ENCODE measurements around the gene GMDS. TPM values are rescaled to one million over a fixed set of nuclear protein-coding genes. Genes with fewer than 3 reads are reported as not detected.

The GMDS gene
- total and polyA plus RNA-seq, 11 donors, result 4.5 to 10.7 (median 7.0) TPM

- TF ChIP-seq POLR2A (IDR thresholded peaks at IDR 0.05) (no peak), CTCF (IDR thresholded peaks at IDR 0.05) (no peak)
- Histone ChIP-seq H3K4me1 (no peaks in the 10 kb centered on the region), H3K36me3 (no peaks in the 10 kb centered on the region), H3K27ac (no peak overlapping the region), H3K4me3 (no peak overlapping the region), H3K27me3 (no peaks in the 10 kb centered on the region), H3K9me3 (peaks cover 0 to 1% (median 0%) of the 10 kb centered on the region in 12 donors)
- ATAC-seq (no peak), DNase-seq (no peak)
- WGBS, 4 donors, result 94 to 96% (median 95%) methylated on average over 6 of the region's 6 CpGs
- intact Hi-C loops (cut with DNase I), result no loop called here
These were observed 254.0 kb downstream of the GMDS start for GRCh38 chr6:1991332-1991878.

- no peaks in the 10 kb centered on the region for H3K27me3 ChIP-seq
- DNase-seq (no peak), ATAC-seq (no peak)
- H3K27ac ChIP-seq, result no peak overlapping the region
- H3K36me3 ChIP-seq, result no peaks in the 10 kb centered on the region
- 83 to 94% (median 86%) methylated on average over 3 of the region's 3 CpGs for WGBS, 4 donors
- no peak overlapping the region for H3K4me3 ChIP-seq
- intact Hi-C loops (cut with DNase I), result no loop called here
- peaks cover 0 to 18% (median 0%) of the 10 kb centered on the region in 12 donors for H3K9me3 ChIP-seq
- no peaks in the 10 kb centered on the region for H3K4me1 ChIP-seq
- TF ChIP-seq POLR2A (IDR thresholded peaks at IDR 0.05), result no peak
- no peak for TF ChIP-seq CTCF (IDR thresholded peaks at IDR 0.05)
These were observed 256.6 kb downstream of the GMDS start for GRCh38 chr6:1988843-1989242.

GRCh38 chr6:1987640-1988039 lies 257.8 kb downstream of the GMDS start:
- H3K9me3 ChIP-seq, result peaks cover 0 to 30% (median 5%) of the 10 kb centered on the region in 12 donors
- no peak overlapping the region for H3K27ac ChIP-seq
- 45 to 92% (median 73%) methylated on average over 2 of the region's 2 CpGs for WGBS, 4 donors
- H3K36me3 ChIP-seq, result no peaks in the 10 kb centered on the region
- ATAC-seq (no peak), DNase-seq (no peak)
- no peak overlapping the region for H3K4me3 ChIP-seq
- no peaks in the 10 kb centered on the region for H3K27me3 ChIP-seq
- H3K4me1 ChIP-seq, result no peaks in the 10 kb centered on the region
- intact Hi-C loops (cut with DNase I), result no loop called here
- TF ChIP-seq CTCF (IDR thresholded peaks at IDR 0.05), result no peak
- TF ChIP-seq POLR2A (IDR thresholded peaks at IDR 0.05), result no peak

GRCh38 chr6:1986454-1987243 lies 258.8 kb downstream of the GMDS start:
- intact Hi-C loops (cut with DNase I), result no loop called here
- Histone ChIP-seq H3K36me3 (no peaks in the 10 kb centered on the region), H3K27me3 (no peaks in the 10 kb centered on the region), H3K9me3 (peaks cover 0 to 39% (median 8%) of the 10 kb centered on the region in 12 donors), H3K4me3 (no peak overlapping the region), H3K27ac (no peak overlapping the region), H3K4me1 (no peaks in the 10 kb centered on the region)
- DNase-seq, result no peak
- WGBS, 4 donors, result 16 to 29% (median 21%) methylated on average over 1 of the region's 1 CpG
- TF ChIP-seq POLR2A (IDR thresholded peaks at IDR 0.05) (no peak), CTCF (IDR thresholded peaks at IDR 0.05) (no peak)
- ATAC-seq, result no peak

Measured in heart left ventricle (tissue), 16 donors.